Neural cell (in vitro differentiated cells): ENCODE measurements around the gene DCAF7. TPM values are rescaled to one million over a fixed set of nuclear protein-coding genes. Genes with fewer than 3 reads are reported as not detected.

ENCODE experiments used
- H2AFZ ChIP-seq: fragments of 200-600, 300-800 bp; sonication (generic), shearing (Covaris generic); 2 replicates; pipeline ENCODE4 v1.6.0; 2014; ENCODE audit warnings: low read depth, mild to moderate bottlenecking, antibody characterized with exemption, low read length, moderate library complexity
- H3F3A ChIP-seq: fragments of 200-600 bp; shearing (Covaris generic); 2 replicates; pipeline ENCODE4 v1.6.1; 2016; ENCODE audit warnings: mild to moderate bottlenecking, moderate library complexity, mixed read lengths, antibody characterized with exemption, low read length; ENCODE audit not compliant: insufficient read depth, poor library complexity, severe bottlenecking
- H3K27ac ChIP-seq: fragments of 200-600, 300-800 bp; sonication (generic), shearing (Covaris generic); 2 replicates; pipeline ENCODE4 v1.5.1; 2014; ENCODE audit warnings: mild to moderate bottlenecking, low read length, moderate library complexity
- H3K27me3 ChIP-seq: fragments of 300-800, 200-600 bp; sonication (generic), shearing (Covaris generic); 2 replicates; pipeline ENCODE4 v1.6.0; 2014; ENCODE audit warnings: mild to moderate bottlenecking, low read depth, low read length, moderate library complexity; ENCODE audit not compliant: insufficient read depth
- H3K36me3 ChIP-seq: fragments of 300-800, 200-600 bp; sonication (generic), shearing (Covaris generic); 2 replicates; pipeline ENCODE4 v1.5.1; 2014; ENCODE audit warnings: mild to moderate bottlenecking, antibody characterized with exemption, low read length, moderate library complexity; ENCODE audit not compliant: insufficient read depth
- H3K4me2 ChIP-seq: fragments of 300-800, 200-600 bp; sonication (generic), shearing (Covaris generic); 2 replicates; pipeline ENCODE4 v1.6.0; 2014; ENCODE audit warnings: mild to moderate bottlenecking, low read length
- H3K4me3 ChIP-seq: fragments of 300-800, 200-600 bp; sonication (generic), shearing (Covaris generic); 2 replicates; pipeline ENCODE4 v1.5.1; 2014; ENCODE audit warnings: mild to moderate bottlenecking, low read length, moderate library complexity
- H3K79me2 ChIP-seq: fragments of 200-600 bp; shearing (Covaris generic); replicated peaks from 2 replicates; pipeline ENCODE4 v1.6.0; 2014; ENCODE audit warnings: mild to moderate bottlenecking, low read length, moderate library complexity; ENCODE audit not compliant: insufficient read depth
- H3K9ac ChIP-seq: fragments of 300-800, 200-600 bp; sonication (generic), shearing (Covaris generic); 2 replicates; pipeline ENCODE4 v1.6.1; 2016; ENCODE audit warnings: mild to moderate bottlenecking, low read length, mixed read lengths
- H3K9me2 ChIP-seq: fragments of 200-600 bp; shearing (Covaris generic); 2 replicates; pipeline ENCODE4 v1.6.1; 2016; ENCODE audit warnings: mild to moderate bottlenecking, low read length, mixed read lengths; ENCODE audit not compliant: insufficient read depth
- H3K9me3 ChIP-seq: fragments of 200-600, 300-800 bp; sonication (generic), shearing (Covaris generic); 2 replicates; pipeline ENCODE4 v1.6.1; 2016; ENCODE audit warnings: mild to moderate bottlenecking, mixed run types, low read length, moderate library complexity, mixed read lengths
- H4K20me1 ChIP-seq: fragments of 200-600 bp; shearing (Covaris generic); 2 replicates; pipeline ENCODE4 v1.6.1; 2016; ENCODE audit warnings: mild to moderate bottlenecking, mixed run types; ENCODE audit not compliant: insufficient read depth
- EP300 ChIP-seq: fragments of 450-650 bp; conservative IDR thresholded peaks from 2 replicates; pipeline ENCODE4 v1.6.1; 2014; ENCODE audit warnings: antibody characterized with exemption, mild to moderate bottlenecking, moderate library complexity; ENCODE audit not compliant: poor library complexity, severe bottlenecking
- EZH2 ChIP-seq: fragments of 200-600, 300-800 bp; shearing (Covaris generic), sonication (generic); IDR thresholded peaks from 2 replicates; pipeline ENCODE4 v1.6.1; 2014; ENCODE audit warnings: antibody characterized with exemption, low read length, borderline replicate concordance, mild to moderate bottlenecking; ENCODE audit not compliant: insufficient read depth, poor library complexity, severe bottlenecking
- MXI1 ChIP-seq: fragments of 450-650 bp; conservative IDR thresholded peaks from 2 replicates; pipeline ENCODE4 v1.6.1; 2014; ENCODE audit warnings: antibody characterized with exemption, mild to moderate bottlenecking; ENCODE audit not compliant: poor library complexity, severe bottlenecking
- POLR2AphosphoS5 ChIP-seq: IDR thresholded peaks from 2 replicates; pipeline ENCODE4 v1.6.1; 2012
- RAD21 ChIP-seq: fragments of 450-650 bp; conservative IDR thresholded peaks from 2 replicates; pipeline ENCODE4 v1.6.1; 2014; ENCODE audit warnings: antibody characterized with exemption, mild to moderate bottlenecking, moderate library complexity
- SMC3 ChIP-seq: fragments of 450-650 bp; conservative IDR thresholded peaks from 2 replicates; pipeline ENCODE4 v1.6.1; 2014; ENCODE audit warnings: antibody characterized with exemption, mild to moderate bottlenecking, moderate library complexity; ENCODE audit not compliant: poor library complexity
- TAF1 ChIP-seq: IDR thresholded peaks from 2 replicates; pipeline ENCODE4 v1.6.1; 2012; ENCODE audit warnings: low read depth
- polyA plus RNA-seq: library from polyadenylated mRNA; depleted of rRNA; stranded (reverse); fragments of >200 nt; gene quantifications from 2 replicates; pipeline ENCODE4 v1.2.3, GENCODE V29; 2014
- TF ChIP-seq, protein P1 (sequence below): IDR thresholded peaks from 2 replicates; pipeline ENCODE4 v1.6.1; 2012; ENCODE audit warnings: borderline replicate concordance
- TF ChIP-seq, protein P2 (sequence below): fragments of 450-650 bp; IDR thresholded peaks from 2 replicates; pipeline ENCODE4 v1.5.1; 2014; ENCODE audit warnings: antibody characterized with exemption, mild to moderate bottlenecking, moderate library complexity; ENCODE audit not compliant: poor library complexity, severe bottlenecking

The DCAF7 gene
- polyA plus RNA-seq, 1 donor from 2014 or later, result 35.3 TPM

DNA sequence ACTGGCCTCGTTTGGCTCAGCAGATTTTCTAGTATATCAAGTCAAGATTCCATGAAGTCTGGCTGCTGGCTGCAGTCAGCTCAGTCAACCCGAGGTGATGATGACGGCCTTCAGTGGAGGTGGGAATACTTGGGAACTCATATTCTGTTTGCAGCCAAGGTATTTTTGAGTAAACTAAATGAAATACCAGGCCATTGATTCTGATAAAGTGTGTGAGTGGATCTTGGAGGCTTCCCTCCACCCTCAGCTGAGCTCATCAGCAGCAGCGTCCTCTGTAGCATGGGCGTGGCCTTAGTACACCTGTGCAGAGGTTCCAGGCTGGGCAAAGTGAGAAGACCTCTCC lies 28.5 kb downstream of the DCAF7 start:
- Histone ChIP-seq H3F3A (no peaks in the 10 kb centered on the region), H3K9me3 (no peaks in the 10 kb centered on the region), H3K79me2 (peaks cover 8% of the 10 kb centered on the region), H2AFZ (no peak overlapping the region), H3K27me3 (no peaks in the 10 kb centered on the region), H3K4me3 (no peak overlapping the region), H3K9ac (no peak overlapping the region), H3K9me2 (no peaks in the 10 kb centered on the region), H3K27ac (no peak overlapping the region), H3K36me3 (no peaks in the 10 kb centered on the region), H3K4me2 (no peak overlapping the region), H4K20me1 (no peaks in the 10 kb centered on the region)
- TF ChIP-seq POLR2AphosphoS5, result no peak

DNA sequence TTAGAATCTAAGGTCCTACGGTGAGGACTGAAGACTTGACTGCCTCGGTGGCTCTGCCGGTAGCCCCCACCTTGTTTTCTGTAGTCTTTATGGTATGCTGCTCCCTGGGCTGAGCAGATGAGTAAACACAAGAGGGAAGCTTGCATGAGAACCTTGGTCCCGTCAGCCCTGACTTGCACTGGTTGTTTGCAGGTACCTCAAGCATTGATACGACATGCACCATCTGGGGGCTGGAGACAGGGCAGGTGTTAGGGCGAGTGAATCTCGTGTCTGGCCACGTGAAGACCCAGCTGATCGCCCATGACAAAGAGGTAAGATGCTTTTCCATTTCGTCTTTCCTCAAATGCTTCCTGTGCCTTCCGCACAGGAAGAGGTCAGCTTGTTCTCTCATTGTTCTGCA lies 29.4 kb downstream of the DCAF7 start:
- H3K27ac ChIP-seq, result no peak overlapping the region
- peaks cover 8% of the 10 kb centered on the region for H3K79me2 ChIP-seq
- H4K20me1 ChIP-seq, result no peaks in the 10 kb centered on the region
- no peak overlapping the region for H3K4me3 ChIP-seq
- no peaks in the 10 kb centered on the region for H3K36me3 ChIP-seq
- H3K9me3 ChIP-seq, result no peaks in the 10 kb centered on the region
- TF ChIP-seq EP300, result no peak
- no peak for TF ChIP-seq MXI1
- TF ChIP-seq RAD21, result no peak
- no peak for TF ChIP-seq POLR2AphosphoS5
- TF ChIP-seq, protein P1, sequence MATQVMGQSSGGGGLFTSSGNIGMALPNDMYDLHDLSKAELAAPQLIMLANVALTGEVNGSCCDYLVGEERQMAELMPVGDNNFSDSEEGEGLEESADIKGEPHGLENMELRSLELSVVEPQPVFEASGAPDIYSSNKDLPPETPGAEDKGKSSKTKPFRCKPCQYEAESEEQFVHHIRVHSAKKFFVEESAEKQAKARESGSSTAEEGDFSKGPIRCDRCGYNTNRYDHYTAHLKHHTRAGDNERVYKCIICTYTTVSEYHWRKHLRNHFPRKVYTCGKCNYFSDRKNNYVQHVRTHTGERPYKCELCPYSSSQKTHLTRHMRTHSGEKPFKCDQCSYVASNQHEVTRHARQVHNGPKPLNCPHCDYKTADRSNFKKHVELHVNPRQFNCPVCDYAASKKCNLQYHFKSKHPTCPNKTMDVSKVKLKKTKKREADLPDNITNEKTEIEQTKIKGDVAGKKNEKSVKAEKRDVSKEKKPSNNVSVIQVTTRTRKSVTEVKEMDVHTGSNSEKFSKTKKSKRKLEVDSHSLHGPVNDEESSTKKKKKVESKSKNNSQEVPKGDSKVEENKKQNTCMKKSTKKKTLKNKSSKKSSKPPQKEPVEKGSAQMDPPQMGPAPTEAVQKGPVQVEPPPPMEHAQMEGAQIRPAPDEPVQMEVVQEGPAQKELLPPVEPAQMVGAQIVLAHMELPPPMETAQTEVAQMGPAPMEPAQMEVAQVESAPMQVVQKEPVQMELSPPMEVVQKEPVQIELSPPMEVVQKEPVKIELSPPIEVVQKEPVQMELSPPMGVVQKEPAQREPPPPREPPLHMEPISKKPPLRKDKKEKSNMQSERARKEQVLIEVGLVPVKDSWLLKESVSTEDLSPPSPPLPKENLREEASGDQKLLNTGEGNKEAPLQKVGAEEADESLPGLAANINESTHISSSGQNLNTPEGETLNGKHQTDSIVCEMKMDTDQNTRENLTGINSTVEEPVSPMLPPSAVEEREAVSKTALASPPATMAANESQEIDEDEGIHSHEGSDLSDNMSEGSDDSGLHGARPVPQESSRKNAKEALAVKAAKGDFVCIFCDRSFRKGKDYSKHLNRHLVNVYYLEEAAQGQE, result no peak
- TF ChIP-seq, protein P2, sequence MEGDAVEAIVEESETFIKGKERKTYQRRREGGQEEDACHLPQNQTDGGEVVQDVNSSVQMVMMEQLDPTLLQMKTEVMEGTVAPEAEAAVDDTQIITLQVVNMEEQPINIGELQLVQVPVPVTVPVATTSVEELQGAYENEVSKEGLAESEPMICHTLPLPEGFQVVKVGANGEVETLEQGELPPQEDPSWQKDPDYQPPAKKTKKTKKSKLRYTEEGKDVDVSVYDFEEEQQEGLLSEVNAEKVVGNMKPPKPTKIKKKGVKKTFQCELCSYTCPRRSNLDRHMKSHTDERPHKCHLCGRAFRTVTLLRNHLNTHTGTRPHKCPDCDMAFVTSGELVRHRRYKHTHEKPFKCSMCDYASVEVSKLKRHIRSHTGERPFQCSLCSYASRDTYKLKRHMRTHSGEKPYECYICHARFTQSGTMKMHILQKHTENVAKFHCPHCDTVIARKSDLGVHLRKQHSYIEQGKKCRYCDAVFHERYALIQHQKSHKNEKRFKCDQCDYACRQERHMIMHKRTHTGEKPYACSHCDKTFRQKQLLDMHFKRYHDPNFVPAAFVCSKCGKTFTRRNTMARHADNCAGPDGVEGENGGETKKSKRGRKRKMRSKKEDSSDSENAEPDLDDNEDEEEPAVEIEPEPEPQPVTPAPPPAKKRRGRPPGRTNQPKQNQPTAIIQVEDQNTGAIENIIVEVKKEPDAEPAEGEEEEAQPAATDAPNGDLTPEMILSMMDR, result no peak
- TF ChIP-seq SMC3, result no peak
- no peak for TF ChIP-seq EZH2
- no peak for TF ChIP-seq TAF1
- H2AFZ ChIP-seq, result no peak overlapping the region
- H3K4me2 ChIP-seq, result no peak overlapping the region
- no peaks in the 10 kb centered on the region for H3K27me3 ChIP-seq
- H3K9me2 ChIP-seq, result no peaks in the 10 kb centered on the region
- H3F3A ChIP-seq, result no peaks in the 10 kb centered on the region
- H3K9ac ChIP-seq, result no peak overlapping the region

DNA sequence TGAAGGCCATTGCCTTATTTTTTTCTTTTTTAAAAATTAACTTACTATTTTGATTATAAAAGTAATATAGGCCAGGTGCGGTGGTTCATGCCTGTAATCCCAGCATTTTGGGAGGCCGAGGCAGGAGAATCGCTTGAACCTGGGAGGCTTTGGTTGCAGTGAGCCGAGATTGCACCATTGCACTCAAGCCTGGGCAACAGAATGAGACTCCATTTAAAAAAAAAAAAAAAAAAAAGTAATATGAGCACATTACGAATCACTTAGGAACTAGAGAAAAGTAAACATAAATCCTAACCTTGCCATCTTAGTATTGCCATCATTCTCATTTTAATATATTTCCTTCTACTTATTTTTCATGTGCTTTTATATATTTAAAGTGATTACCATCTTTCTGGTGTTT lies 37.5 kb downstream of the DCAF7 start:
- Histone ChIP-seq H3K27me3 (no peaks in the 10 kb centered on the region), H3F3A (no peaks in the 10 kb centered on the region), H2AFZ (no peak overlapping the region), H3K4me3 (no peak overlapping the region), H3K4me2 (no peak overlapping the region), H3K79me2 (no peaks in the 10 kb centered on the region), H3K9me3 (no peaks in the 10 kb centered on the region), H3K9ac (no peak overlapping the region), H3K36me3 (peaks cover 10% of the 10 kb centered on the region), H3K27ac (no peak overlapping the region), H3K9me2 (no peaks in the 10 kb centered on the region), H4K20me1 (no peaks in the 10 kb centered on the region)
- TF ChIP-seq EP300 (no peak), MXI1 (no peak), RAD21 (no peak), POLR2AphosphoS5 (no peak), SMC3 (no peak)
- TF ChIP-seq, protein P1, result no peak
